Measurements from ENCODE around the gene MERTK.
"Not testable (repeated sequence)": the region's sequence is repeated elsewhere in the genome, so short reads cannot be mapped to it uniquely, and the experiment has no call there.

MERTK gene

GRCh38 chr2:112048887-112049286 lies 150.5 kb downstream of the MERTK start:
- DNase-seq = peak in 1 of 2 donors; percentile 46

GRCh38 chr2:112050316-112050715 lies 151.9 kb downstream of the MERTK start:
- DNase-seq = no peak

GRCh38 chr2:112053917-112054846 lies 155.8 kb downstream of the MERTK start:
- DNase-seq = peak; percentile 98

GRCh38 chr2:112054847-112055729 lies 156.7 kb downstream of the MERTK start, which contains the start of gene TMEM87B:
Gene TMEM87B, plus strand, starts transcription at chr2:112055269. Its CDS starts 323 bp downstream, at chr2:112055592.
- DNase-seq = peak; percentile 98 to 99

GRCh38 chr2:112055730-112056625 lies 157.6 kb downstream of the MERTK start:
- DNase-seq = peak; percentile 20 to 22

- no peak for DNase-seq
Observed at GRCh38 chr2:112056626-112056987, 158.2 kb downstream of the MERTK start.

- no peak for DNase-seq
Observed at GRCh38 chr2:112059671-112060070, 161.3 kb downstream of the MERTK start.

- DNase-seq = no peak
Observed at GRCh38 chr2:112061299-112061698, 162.9 kb downstream of the MERTK start.

- no peak for DNase-seq
Observed at GRCh38 chr2:112061840-112062239, 163.4 kb downstream of the MERTK start.

- no peak for DNase-seq
Observed at GRCh38 chr2:112062894-112063293, 164.5 kb downstream of the MERTK start.

- DNase-seq = no peak
Observed at GRCh38 chr2:112065486-112065885, 167.1 kb downstream of the MERTK start.

- DNase-seq = no peak
Observed at GRCh38 chr2:112065966-112066365, 167.6 kb downstream of the MERTK start.

GRCh38 chr2:112069794-112070193 lies 171.4 kb downstream of the MERTK start:
- not testable (repeated sequence) for DNase-seq

- DNase-seq = no peak
Observed at GRCh38 chr2:112073875-112074274, 175.5 kb downstream of the MERTK start.

GRCh38 chr2:112074506-112074905 lies 176.1 kb downstream of the MERTK start:
- DNase-seq = no peak

- no peak for DNase-seq
Observed at GRCh38 chr2:112075490-112076260, 177.3 kb downstream of the MERTK start.

GRCh38 chr2:112077814-112078213 lies 179.4 kb downstream of the MERTK start:
- no peak for DNase-seq

Measured in activated CD4-positive, alpha-beta T cell treated with anti-CD3 and anti-CD28 coated beads for 4 hours (primary cell).